Epithelial cell of proximal tubule (primary cell): ENCODE data around the gene STK17A. TPM values are rescaled to one million over a fixed set of nuclear protein-coding genes. Genes with fewer than 3 reads are reported as not detected.

ENCODE experiments used
- DNase-seq: peaks from one replicate; pipeline ENCODE4 v3.0.0-alpha.2; 2011; ENCODE audit warnings: low read depth
- H3K4me3 ChIP-seq: 2 replicates; pipeline ENCODE4 v1.5.1; 2011; ENCODE audit warnings: low read depth, mild to moderate bottlenecking, low read length
- total RNA-seq: library from RNA; depleted of rRNA; stranded (reverse); fragments of >200 nt; gene quantifications from 2 replicates; pipeline ENCODE4 v1.2.3, GENCODE V29; 2015
- TF ChIP-seq, protein P1 (sequence below): conservative IDR thresholded peaks from 2 replicates; pipeline ENCODE4 v1.5.1; 2012; ENCODE audit warnings: low read depth, mild to moderate bottlenecking, low read length

The STK17A gene
- total RNA-seq, 1 donor from 2014 or later = 30.7 TPM

GRCh38 chr7:43647339-43647672 is 64.4 kb downstream of the STK17A start:
- TF ChIP-seq, protein P1, sequence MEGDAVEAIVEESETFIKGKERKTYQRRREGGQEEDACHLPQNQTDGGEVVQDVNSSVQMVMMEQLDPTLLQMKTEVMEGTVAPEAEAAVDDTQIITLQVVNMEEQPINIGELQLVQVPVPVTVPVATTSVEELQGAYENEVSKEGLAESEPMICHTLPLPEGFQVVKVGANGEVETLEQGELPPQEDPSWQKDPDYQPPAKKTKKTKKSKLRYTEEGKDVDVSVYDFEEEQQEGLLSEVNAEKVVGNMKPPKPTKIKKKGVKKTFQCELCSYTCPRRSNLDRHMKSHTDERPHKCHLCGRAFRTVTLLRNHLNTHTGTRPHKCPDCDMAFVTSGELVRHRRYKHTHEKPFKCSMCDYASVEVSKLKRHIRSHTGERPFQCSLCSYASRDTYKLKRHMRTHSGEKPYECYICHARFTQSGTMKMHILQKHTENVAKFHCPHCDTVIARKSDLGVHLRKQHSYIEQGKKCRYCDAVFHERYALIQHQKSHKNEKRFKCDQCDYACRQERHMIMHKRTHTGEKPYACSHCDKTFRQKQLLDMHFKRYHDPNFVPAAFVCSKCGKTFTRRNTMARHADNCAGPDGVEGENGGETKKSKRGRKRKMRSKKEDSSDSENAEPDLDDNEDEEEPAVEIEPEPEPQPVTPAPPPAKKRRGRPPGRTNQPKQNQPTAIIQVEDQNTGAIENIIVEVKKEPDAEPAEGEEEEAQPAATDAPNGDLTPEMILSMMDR = no peak

GRCh38 chr7:43647673-43648472 is 65.0 kb downstream of the STK17A start:
- no peak overlapping the region for H3K4me3 ChIP-seq
- TF ChIP-seq, protein P1 = no peak
- DNase-seq = peak; percentile 94

More at GRCh38 chr7:43647339-43647672, 64.4 kb downstream of the STK17A start:
- H3K4me3 ChIP-seq = no peak overlapping the region
- DNase-seq = no peak

- DNase-seq = no peak
- TF ChIP-seq, protein P1 = no peak
- H3K4me3 ChIP-seq = no peak overlapping the region
Measured at GRCh38 chr7:43648473-43649406, 65.8 kb downstream of the STK17A start.

GRCh38 chr7:43649755-43650274 is 66.9 kb downstream of the STK17A start:
- no peak overlapping the region for H3K4me3 ChIP-seq
- DNase-seq = no peak
- TF ChIP-seq, protein P1 = no peak

DNA sequence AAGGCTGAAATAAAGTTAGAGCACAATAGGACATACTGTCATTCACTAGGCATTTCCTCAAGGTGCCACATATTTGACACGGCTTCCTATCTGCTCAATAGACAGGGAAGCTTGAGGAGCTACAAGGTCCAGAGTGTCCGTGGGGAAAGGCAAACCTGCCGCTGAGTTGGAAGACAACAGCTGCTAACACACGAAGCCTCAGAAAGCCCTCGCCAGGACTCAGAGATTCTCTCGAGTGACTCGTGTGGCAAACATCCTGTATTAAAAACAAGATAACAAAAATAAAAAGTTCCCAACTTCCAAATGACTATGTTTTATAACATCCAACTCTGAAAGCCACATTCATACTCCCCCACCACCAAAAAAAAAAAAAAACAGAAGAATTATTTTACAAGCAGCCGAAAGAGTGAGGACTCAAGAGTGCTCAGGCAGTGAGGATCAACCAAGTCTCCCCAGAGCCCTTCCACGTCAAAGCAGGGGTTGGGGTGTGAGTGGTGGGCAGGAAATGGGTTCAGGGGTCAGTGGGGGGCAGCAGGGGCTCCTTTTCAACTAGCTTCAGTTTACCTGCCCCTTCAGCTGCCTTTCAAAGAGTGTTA is 67.6 kb downstream of the STK17A start:
- no peak for DNase-seq
- TF ChIP-seq, protein P1 = no peak
- no peak overlapping the region for H3K4me3 ChIP-seq

DNA sequence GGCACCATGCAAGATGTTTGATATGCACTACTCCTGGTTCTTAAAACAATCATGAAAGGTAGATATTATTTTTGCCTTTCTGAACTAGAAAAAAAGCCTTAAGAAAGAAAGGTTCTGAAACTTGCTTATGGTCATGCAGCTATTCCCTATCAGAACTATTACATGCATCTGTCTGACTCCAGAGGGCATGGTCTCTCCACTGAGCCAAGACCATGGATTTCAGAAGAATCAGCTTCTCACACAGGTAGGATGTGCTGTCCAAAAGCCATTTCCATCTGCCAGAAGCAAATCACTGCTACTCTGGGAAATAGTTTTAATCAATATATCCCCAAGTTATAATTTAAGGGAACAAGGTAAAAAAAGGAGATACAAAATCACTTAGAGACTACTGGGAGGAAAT is 69.5 kb downstream of the STK17A start:
- TF ChIP-seq, protein P1 = peak; percentile 43
- H3K4me3 ChIP-seq = no peak overlapping the region
- no peak for DNase-seq
